GM19328 (cell line): ENCODE measurements around the gene MAML3.

Experiments
- ATAC-seq: cut with Tn5 transposase; IDR thresholded peaks from one replicate; pipeline ENCODE4 v1.9.1; 2021; ENCODE audit warnings: mild to moderate bottlenecking, moderate library complexity; ENCODE audit not compliant: unreplicated experiment

MAML3 gene

DNA sequence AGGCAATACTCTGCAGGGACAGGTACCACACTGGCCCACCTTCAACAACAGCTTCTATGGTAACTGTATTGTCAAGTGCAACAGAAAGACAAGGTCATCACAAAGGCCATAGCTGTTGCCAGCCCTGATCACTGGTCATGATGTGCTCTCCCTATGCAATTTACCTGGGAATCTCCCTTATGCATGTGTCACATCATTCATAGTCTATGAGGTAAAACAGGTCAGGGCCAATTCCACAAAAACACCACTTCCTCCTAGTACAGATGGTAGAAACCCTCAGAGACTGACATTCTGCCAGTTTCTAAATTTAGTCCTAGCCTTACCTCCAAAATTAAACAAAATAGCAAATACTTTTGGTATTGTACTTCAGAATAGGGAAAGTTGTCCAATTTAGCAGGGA, 355.5 kb downstream of the MAML3 start:
- no peak for ATAC-seq

DNA sequence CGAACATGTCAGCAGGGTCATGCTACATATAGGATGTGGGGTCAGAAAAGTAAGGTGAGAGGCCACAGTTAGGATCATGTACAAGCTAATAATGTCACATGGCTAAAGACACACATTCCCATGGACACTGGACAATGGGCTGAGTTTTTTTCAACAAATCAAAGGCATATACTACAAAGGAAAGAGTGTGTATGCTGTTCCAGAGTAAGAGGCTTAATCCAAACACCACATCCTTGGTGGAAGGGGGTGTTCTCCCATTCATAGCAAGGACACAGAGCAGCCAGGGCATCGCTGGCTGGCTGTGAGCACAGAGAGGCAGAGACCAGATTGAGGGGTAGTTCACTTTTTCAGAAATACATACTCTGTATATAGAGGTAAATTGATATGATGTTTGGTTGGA, 356.7 kb downstream of the MAML3 start:
- ATAC-seq = no peak

DNA sequence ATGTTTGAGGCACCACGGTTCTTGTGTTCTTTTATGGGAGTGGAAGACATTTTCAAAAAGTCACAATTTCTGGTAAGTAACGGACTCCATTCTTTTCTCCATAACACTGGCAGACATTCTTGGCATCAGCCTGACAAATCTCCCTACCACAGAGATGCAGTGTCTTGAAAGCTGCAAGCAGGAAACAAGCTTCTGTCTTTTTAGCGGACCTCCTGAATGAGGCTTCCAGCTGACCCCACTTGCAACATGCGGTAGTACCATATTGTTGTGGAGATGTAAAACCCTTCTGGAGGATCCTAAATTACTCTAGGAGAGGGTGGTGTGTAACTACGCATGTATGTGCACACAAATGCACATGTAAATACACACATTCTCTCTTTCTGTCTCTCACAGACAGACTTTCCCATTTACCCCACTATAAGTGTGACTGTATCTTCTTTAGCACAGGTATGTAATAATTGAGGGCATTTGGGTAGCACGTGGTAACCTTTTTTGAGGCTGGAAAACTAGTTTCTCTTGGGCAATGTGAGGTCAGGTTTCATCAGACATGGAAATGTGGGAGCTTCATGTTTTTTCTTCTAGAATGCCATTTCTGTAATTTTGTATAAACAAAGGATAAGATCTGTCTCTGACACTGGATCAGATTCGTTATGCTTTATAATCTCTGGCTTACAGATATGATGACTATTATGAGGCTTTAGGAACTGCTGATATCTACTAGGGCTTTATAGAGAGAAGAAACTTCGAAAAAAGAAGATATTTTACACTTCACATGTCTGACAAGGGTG, 358.3 kb downstream of the MAML3 start:
- ATAC-seq = no peak

DNA sequence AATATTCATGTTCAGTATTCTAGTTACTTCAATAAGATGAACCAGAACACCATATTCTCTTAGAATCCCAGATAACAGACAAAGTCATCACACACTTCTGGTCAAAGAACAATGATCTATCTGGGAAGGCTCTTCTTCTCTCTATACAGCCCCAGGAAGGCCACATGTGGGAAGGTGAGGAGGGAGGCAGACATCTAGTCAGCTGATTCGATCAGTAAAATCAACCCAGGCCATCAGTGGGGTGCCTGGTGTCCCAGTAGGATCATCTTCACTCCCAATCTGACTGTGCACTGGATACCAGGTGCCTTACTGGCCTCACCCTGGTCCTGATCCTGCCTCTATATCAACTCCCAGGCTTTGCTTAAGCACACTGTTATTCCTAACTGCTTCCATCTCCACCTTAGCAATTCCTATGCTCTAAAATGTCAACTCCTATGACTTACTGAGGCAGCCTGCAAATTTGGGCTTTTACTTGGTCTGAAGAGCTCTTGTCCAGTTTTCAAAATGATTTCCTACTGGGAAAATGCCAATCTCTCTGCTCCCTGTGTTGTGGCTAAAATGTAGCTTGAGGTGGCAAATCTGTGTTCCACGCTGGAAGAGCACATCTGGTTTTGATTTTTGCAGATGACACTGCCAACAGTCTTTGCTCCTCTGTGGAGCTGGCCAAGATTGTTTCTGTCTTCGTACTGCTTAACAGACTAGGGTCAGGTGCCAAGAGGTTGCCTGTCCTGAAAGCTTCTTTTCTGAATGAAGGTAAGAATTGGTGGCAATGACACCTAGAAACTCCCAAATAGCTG, 359.6 kb downstream of the MAML3 start:
- ATAC-seq = no peak

DNA sequence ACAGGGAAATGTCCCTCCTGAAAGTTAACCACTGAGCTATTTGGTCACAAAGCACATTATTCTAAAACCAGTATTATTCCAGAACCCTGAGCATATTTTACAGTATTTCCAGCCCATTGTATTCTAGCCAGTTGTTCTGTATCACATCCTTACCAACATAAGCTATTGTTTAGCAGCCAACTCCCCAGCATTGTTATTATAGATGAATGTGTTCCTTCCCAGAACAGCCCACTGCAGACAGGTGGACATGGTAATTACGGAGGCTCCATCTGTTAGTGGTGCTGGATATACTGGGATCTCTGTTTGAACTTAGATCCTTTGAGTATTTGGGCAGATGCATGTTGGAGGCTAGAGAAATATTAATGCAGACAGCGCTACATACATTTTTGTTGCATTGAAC, 362.3 kb downstream of the MAML3 start:
- no peak for ATAC-seq

DNA sequence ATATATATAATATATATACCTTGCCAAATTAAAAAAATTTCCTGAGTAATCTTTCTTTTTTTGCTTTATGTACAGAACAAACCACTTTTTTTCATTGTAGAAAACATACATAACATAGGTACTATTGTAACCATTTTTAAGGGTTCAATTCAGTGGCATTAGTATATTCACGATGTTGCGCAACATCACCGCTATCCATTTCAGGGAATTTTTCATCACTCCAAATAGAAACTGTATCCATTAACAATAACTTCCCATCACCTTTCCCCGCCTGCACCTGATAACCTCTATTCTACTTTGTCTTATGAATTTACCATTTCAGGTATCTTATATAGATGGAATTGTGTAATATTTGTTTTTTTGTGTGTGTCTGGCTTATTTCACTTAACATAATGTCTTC, 363.7 kb downstream of the MAML3 start:
- no peak for ATAC-seq

DNA sequence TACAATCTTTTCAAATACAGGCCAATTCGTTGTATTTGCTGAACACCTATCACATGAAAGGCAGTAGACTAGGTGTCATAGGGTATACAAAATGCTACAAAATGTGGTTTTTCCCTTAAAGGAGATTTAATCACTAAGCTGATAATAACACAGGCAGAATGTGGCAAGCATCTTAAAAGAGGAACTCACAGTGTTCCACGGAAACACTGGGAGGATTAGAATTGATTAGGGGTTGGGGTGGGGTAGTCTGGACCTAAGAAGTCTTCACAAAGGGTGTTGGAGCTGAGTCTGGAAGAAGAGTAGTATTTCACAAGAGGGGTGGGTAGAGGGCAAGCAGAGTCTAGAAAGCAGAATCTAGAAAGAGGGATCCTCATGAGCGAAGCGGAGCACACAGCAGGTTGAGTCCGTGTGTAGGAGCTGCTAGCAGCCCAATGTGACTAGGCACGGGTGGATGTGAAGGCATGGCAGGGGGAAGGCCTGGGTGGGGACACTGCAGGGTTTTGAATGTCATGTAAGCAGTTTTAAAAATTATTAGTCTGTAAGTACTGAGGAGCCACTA, 364.8 kb downstream of the MAML3 start:
- ATAC-seq = no peak

DNA sequence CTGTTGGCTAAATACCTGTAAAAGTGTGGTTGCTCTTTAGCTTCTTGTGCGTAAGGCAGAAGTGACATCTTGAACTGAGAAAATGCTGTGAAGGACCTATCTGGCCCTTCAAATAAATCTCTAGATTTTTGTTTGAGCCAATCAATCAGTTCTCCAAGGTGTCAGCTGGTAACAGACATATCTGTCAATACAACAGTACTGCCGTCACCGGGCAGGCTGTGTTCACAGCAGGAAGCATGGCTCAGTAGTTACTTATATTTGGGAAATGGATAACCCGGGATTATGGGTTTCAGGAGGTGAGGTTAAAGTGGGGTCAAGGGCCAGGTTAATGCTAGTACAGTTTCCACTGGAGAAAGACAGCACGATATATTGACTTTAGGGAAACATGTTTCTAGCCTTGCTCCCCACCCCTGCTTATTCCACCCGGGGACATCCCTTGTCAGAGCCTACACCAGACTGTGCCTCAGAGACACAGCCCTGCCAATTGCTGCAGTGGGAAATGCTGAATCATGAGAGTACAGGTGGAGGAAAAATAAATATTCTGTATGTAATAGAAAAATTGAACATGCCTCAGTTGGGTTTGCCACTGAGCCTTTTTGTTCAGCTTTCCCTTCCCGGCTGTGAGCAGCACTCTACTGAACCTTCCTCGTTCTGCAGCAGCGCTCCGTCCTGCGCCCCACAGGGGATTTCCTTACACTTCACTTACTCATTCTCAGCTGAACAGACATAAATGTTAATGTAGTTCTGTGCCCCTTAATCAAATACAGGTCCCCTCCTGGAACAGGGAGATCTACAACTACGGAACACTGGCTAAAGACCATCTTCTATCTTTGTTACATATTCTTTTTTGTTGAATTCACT, 367.3 kb downstream of the MAML3 start:
- ATAC-seq = no peak

DNA sequence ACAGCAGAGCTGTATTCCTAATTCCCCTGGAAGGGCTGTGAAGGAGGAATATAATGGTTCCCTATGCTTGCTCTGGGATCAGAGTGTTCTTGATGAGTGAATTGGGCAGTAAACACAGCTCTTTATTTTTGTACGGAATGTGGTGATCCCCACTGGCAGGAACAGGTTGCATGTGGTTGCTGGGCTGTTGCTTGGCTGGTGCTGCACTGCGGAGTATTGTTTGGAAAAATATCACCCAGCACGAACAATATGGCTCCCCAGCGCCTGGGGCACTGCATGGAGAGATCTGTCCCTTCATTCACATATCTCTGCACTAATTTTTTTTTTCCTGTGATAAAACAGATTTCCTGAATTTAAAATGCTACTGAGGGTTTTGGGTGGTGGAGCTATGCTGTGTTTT, 368.6 kb downstream of the MAML3 start:
- no peak for ATAC-seq

DNA sequence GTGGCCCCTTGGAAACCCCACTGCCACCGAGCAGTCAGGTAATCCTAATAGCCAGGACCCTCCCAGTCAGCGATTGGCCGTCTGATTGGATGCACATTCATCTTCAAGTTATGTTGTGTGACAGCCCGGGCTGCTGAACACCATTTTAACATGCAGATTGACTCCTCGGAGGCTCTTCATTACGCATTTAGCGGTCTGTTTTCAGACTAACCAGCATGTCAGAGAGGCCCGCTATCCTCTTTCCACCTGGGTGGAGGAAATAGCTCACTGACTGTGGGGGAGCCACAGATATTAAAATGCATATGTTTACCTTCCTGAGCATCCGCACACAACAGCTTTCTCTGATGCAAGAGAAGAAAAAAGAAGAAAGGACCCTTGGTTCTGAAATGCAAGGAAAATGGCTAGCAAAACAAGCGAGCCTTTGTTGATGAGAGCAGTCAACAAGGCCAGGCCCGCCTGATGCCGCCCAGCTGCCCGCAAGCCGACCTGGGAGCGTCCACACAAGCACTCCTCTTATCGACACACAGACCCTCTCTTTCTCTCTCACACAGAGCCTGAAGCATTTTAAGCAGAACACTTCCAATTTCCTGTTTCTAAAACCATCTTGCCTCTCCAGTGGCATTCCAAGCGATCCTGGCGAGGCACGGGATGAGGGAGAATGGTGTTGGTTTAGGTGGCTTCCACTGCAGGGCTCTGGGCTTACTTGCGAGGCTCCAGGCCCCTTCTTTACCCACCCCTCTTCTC, 370.1 kb downstream of the MAML3 start:
- ATAC-seq = no peak

DNA sequence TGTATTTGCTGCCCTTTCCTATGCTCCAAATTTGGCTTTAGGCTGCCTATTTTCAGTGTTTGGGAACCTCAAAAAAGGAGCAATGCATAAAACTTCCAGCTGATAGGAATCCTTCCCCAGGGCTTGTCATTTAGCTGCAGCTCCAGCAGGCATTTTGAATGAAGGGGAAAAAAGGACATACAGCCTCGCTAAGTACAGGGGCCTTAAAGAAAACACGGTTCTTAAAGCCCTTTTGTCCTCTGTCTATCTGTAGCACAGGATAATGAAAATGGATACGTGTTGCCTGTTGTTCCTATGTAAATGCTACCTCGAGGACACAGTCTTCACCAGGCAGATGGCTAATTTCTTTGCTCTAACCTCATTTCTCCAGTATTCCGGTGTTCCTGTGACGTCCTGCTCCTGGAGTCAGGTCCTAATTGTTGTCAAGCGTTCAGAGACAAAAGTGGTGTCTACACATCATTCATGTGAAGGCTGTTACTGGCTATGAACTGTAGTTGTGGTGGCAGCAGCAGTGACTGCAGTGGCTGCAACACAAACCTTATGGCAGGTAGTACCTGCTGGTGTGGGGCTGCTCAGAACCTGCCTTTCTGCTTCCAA, 371.0 kb downstream of the MAML3 start:
- ATAC-seq = no peak

DNA sequence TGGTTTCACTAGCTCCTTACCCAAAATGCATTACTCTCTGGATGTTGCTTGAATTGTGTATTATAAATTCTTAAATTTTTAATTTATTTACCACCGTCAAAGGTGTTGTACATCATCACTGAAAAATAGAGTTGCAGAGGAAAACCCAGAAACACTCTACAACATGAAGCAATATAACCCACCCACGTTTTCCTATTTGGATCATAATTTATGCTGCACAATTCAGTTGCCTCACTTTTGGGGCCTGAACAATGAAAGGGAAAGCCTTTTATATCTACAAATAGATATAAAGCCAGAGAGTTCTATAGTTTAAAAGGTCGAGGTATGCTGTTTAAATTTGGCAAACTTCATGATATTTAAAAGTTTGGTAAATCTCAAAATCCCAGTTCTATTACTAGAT, 372.9 kb downstream of the MAML3 start:
- no peak for ATAC-seq

DNA sequence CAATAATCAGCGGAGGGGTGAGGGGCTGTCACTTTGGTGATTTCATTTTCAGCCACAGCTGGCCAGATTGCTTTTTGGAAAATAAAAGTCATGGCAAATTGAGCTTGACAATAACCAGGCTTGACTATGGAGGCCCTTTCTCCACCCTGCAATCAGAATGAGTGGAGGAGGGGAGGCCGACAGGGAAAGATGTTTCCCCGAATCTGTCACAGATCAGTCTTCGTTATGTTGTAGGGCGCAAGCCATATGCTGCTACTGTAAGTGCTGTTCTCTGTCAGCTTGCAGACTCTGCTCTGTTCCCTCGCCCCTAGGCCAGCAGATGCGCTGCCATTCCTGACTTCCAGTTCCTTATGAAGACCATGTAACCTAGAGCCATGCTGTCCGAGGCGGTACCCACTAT, 374.3 kb downstream of the MAML3 start:
- no peak for ATAC-seq

DNA sequence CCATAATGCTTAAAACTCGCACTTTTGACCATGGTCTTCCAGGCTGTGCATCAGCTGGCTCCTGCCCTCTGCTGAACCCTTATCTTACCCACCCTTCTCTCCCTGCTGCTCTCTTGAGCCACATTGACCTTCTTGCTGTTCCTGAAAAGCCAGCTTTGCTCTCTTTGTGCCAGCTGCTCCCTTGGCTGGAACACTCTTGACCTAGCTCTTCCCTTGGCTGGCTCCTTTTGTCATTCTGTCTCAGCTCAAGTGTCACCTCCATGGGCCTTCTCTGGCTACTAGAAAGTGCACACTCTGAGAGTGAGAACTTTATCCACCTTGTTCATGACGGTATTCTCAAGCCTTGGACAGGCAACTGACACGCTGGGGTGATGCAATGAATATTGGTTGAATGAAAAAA, 376.2 kb downstream of the MAML3 start:
- no peak for ATAC-seq

DNA sequence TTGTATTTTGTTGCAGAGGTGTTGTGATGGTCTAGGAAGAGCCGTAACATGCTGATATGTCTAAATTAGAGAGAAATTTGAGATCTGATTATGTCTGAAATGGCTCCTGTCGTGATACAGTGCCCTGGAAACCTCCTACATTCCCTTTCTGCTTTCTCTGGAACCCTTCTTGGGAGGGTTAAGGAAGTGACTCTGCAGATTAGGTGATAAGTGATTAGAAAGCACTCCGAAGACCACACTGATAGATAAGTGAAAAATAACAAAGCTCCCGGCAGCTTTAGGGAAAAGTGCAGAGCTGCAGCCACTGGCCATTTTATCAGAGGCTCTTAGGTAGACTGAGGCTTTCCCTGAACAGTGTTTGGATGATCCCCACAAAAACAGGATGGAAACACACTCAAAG, 377.7 kb downstream of the MAML3 start:
- ATAC-seq = no peak

DNA sequence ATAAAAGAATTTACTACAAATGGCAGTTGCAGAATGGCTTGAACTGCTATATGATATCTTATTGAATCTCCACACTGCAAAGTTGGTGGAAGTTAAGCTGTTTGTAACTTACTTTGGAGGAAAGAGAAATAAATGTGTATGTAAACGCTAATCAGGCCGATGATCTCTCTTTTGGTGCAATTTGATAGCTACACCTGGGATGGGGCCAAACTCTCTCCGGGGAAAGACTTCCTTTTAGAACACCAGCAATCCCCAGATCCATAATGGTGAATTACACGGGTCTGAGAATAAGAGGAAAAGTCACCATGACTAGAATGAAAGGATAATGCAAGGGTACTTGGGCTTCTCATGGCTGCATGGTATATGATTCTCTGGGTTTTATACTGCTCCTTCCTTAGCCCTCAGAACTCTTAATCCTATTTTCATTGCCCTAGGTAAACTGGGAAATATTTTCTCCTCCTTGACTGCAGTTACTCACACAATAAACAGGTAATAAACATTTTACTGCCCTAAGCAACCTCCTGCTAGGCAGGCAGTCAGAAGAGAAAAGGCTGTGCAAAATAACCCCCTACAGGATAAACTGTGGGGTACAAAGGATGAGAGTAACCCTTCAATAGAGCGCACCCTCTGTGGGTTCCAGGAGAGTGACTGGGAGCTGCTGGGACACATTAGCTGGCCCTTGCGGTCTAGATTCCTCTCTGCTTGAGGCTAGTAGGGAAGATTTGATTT, 379.1 kb downstream of the MAML3 start:
- no peak for ATAC-seq

DNA sequence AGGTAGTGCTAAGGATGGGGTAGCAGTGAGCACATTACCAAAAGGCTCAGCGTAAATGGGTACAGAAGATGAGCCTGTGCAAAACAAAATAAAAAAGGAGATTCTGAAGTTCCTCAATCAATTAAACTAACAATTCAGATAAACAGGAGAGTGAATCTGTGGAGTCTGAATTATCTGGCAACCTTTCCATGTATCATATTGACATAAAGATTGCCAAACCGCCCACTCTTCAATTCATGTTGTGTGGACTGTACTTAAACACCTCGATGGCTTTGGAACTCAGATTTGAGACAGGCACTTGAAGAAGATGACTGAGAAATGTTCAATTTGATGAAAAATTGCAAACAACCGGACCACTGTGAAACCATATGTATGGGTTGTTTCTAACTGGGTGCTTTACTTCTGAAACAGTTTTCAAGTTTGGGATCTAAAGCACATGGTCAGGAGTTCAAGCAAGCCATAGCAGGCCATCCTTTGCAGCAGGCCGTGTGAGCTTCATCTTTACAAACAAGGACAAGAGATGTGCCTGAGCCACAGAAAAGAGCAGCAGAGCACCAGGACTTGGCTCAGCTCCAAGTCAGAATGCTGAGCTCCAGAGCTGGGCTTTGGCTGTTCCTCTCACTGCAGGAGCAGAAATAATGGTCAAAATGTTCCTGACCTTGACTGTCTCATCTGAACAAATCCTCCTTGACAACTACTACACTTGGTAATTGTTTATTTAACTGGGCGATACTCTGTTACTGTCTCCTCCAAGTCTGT, 380.2 kb downstream of the MAML3 start:
- ATAC-seq = no peak

DNA sequence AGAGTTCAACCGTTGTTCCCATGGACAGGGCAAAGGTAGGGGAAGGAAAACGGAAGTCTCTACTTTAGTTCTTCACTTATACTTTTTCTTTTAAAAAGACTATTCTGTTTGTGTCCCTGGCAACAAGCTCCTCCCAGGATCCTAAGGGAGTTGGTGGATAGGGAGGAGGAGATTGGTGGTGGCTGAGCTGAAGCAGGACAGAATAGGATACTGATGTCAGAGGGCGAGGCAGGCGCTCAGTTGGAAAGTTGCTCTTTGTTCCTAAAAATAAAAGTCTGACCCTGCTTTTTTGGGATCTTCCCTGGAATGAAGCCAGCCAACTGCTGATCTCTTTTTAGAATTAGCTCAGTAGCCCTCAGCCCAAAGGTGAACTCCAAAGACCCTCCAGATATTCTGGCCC, 383.6 kb downstream of the MAML3 start:
- ATAC-seq = no peak

DNA sequence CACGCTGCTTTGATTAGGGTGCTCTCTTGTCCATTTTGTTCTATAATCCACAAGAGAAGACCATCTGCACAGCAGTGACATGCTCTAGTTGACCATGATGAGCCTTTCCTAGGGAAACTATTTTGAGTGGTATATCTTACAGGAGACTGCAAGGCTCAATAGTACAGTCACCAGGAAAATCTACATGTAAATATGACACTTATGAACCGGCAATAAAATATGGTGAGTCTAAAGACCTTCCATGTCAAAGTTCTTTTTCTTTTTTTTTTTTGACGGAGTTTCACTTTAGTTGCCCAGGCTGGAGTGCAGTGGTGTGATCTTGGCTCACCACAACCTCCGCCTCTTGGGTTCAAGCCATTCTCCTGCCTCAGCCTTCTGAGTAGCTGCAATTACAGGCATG, 384.6 kb downstream of the MAML3 start:
- no peak for ATAC-seq
